ENCODE measurements around the gene BBS12. TPM values are rescaled to one million over a fixed set of nuclear protein-coding genes. Genes with fewer than 3 reads are reported as not detected.

Gene BBS12
- total and polyA plus RNA-seq, 12 donors, result 1.1 to 13.3 (median 4.7) TPM

GRCh38 chr4:122766353-122766705 is 33.8 kb downstream of the BBS12 start:
- intact Hi-C loops (cut with DNase I), result loop anchor here in 1 of 10 donors (10.0 kb wide), 1 partner anchor 58 kb away; the partner anchor contains the start of gene FGF2
- H3K4me1 ChIP-seq, result peaks cover 0 to 24% (median 15%) of the 10 kb centered on the region in 9 donors
- H3K4me3 ChIP-seq, result no peak overlapping the region
- H3K27ac ChIP-seq, result no peak overlapping the region
- DNase-seq (no peak), ATAC-seq (no peak)
- 94 to 100% methylated on average over 3 of the region's 3 CpGs for WGBS, 2 donors
- H3K9me3 ChIP-seq, result no peaks in the 10 kb centered on the region
- no peaks in the 10 kb centered on the region for H3K36me3 ChIP-seq
- no peak for TF ChIP-seq CTCF (IDR thresholded peaks at IDR 0.05)
- no peaks in the 10 kb centered on the region for H3K27me3 ChIP-seq

- no peak for ATAC-seq
- H3K4me3 ChIP-seq, result no peak overlapping the region
- H3K36me3 ChIP-seq, result no peaks in the 10 kb centered on the region
- H3K9me3 ChIP-seq, result no peaks in the 10 kb centered on the region
- no peak for TF ChIP-seq CTCF (IDR thresholded peaks at IDR 0.05)
- WGBS, 2 donors, result 54 to 58% methylated on average over 2 of the region's 2 CpGs
- intact Hi-C loops (cut with DNase I), result loop anchor here in 1 of 10 donors (10.0 kb wide), 1 partner anchor 58 kb away; the partner anchor contains the start of gene FGF2
- no peak for DNase-seq
- H3K27ac ChIP-seq, result no peak overlapping the region
- peaks cover 0 to 23% (median 15%) of the 10 kb centered on the region in 9 donors for H3K4me1 ChIP-seq
- no peaks in the 10 kb centered on the region for H3K27me3 ChIP-seq
These were observed 34.4 kb downstream of the BBS12 start for GRCh38 chr4:122766950-122767349.

- TF ChIP-seq CTCF (IDR thresholded peaks at IDR 0.05), result no peak
These were observed 39.2 kb downstream of the BBS12 start for GRCh38 chr4:122771724-122772123.

GRCh38 chr4:122772311-122772710 is 39.8 kb downstream of the BBS12 start:
- TF ChIP-seq CTCF (IDR thresholded peaks at IDR 0.05), result no peak
- DNase-seq (no peak), ATAC-seq (no peak)
- Histone ChIP-seq H3K27ac (no peak overlapping the region), H3K4me3 (no peak overlapping the region), H3K27me3 (no peaks in the 10 kb centered on the region), H3K4me1 (peaks cover 0 to 5% (median 0%) of the 10 kb centered on the region in 9 donors), H3K9me3 (no peaks in the 10 kb centered on the region), H3K36me3 (no peaks in the 10 kb centered on the region)
- intact Hi-C loops (cut with DNase I), result no loop called here
- WGBS, 2 donors, result 86 to 87% methylated on average over 6 of the region's 6 CpGs

More at GRCh38 chr4:122771724-122772123, 39.2 kb downstream of the BBS12 start:
- intact Hi-C loops (cut with DNase I), result no loop called here
- peaks cover 0 to 5% (median 0%) of the 10 kb centered on the region in 9 donors for H3K4me1 ChIP-seq
- no peaks in the 10 kb centered on the region for H3K27me3 ChIP-seq
- no peaks in the 10 kb centered on the region for H3K36me3 ChIP-seq
- no peak for DNase-seq
- WGBS, 2 donors, result 23 to 45% methylated on average over 1 of the region's 1 CpG
- peak in 1 of 8 donors; percentile 63 for ATAC-seq
- H3K27ac ChIP-seq, result no peak overlapping the region
- H3K4me3 ChIP-seq, result no peak overlapping the region
- H3K9me3 ChIP-seq, result no peaks in the 10 kb centered on the region

All from heart right ventricle (tissue), 16 donors.